GM12878 (cell line): ENCODE results near the gene YTHDF1.

Experiments used
- CTCF ChIP-seq, 3 experiments: IDR thresholded peaks in 2 of 3; conservative IDR thresholded peaks in 1 of 3; 2 replicates each; pipeline ENCODE4 v1.5.1; 2011; ENCODE audit warnings: low read depth in 3 of 3, low read length in 3 of 3, mild to moderate bottlenecking in 3 of 3, control low read depth in 2 of 3, moderate library complexity in 2 of 3, inconsistent platforms in 1 of 3, mixed read lengths in 1 of 3; ENCODE audit not compliant: control insufficient read depth in 2 of 3, insufficient read depth in 1 of 3; ENCODE audit errors: extremely low read depth in 1 of 3
- ELK1 ChIP-seq: IDR thresholded peaks from 2 replicates; pipeline ENCODE4 v1.6.1; 2012; ENCODE audit warnings: low read depth, low read length, improper control_type of control experiment
- FOS ChIP-seq: IDR thresholded peaks from 3 replicates; pipeline ENCODE4 v1.6.1; 2011; ENCODE audit warnings: borderline replicate concordance; ENCODE audit not compliant: insufficient read length; ENCODE audit errors: extremely low read depth
- HCFC1 ChIP-seq: fragments of 150-350 bp; IDR thresholded peaks from 2 replicates; pipeline ENCODE4 v1.6.1; 2014; ENCODE audit warnings: low read length
- MYC ChIP-seq: IDR thresholded peaks from 2 replicates; pipeline ENCODE4 v1.6.1; 2011; ENCODE audit warnings: mild to moderate bottlenecking, low read length, moderate library complexity, inconsistent platforms; ENCODE audit not compliant: insufficient read depth, insufficient replicate concordance, insufficient read length, severe bottlenecking
- NRF1 ChIP-seq: conservative IDR thresholded peaks from 2 replicates; pipeline ENCODE4 v1.6.1; 2011; ENCODE audit warnings: mild to moderate bottlenecking, low read depth, low read length, improper control_type of control experiment
- SREBF1 ChIP-seq: IDR thresholded peaks from 2 replicates; pipeline ENCODE4 v1.6.1; 2012; ENCODE audit warnings: mild to moderate bottlenecking, low read length
- ZNF687 ChIP-seq: fragments of 450-650 bp; IDR thresholded peaks from 2 replicates; pipeline ENCODE4 v1.6.1; 2017; ENCODE audit warnings: mild to moderate bottlenecking, moderate library complexity

- TF ChIP-seq CTCF (IDR thresholded peaks at IDR 0.05 in 2 of 3, conservative IDR thresholded peaks at IDR 0.05 in 1 of 3; ENCODE audit: control insufficient read depth in 2 of 3, extremely low read depth in 1 of 3, insufficient read depth in 1 of 3, low read depth in 3 of 3, low read length in 3 of 3) (no peak), HCFC1 (no peak), MYC (no peak), SREBF1 (no peak), ZNF687 (no peak), ELK1 (no peak), FOS (no peak), NRF1 (no peak)
Measured at GRCh38 chr20:63244468-63244867, 28.5 kb upstream of the YTHDF1 start.
